Smooth muscle cell (in vitro differentiated cells): Measurements from ENCODE around the gene SNAPC4. TPM values are rescaled to one million over a fixed set of nuclear protein-coding genes. Genes with fewer than 3 reads are reported as not detected.

Source experiments
- DNase-seq: peaks from one replicate; lab custom pipeline; 2025; ENCODE audit not compliant: unreplicated experiment; lab: John Stamatoyannopoulos, UW
- H2AFZ ChIP-seq: fragments of 200-600 bp; sonication (generic); 2 replicates; pipeline ENCODE4 v1.6.0; 2016; ENCODE audit warnings: antibody characterized with exemption, low read depth, mild to moderate bottlenecking
- H3F3A ChIP-seq: fragments of 200-600 bp; sonication (generic); 2 replicates; pipeline ENCODE4 v1.6.0; 2017; ENCODE audit warnings: antibody characterized with exemption, low read depth
- H3K27ac ChIP-seq: fragments of 200-600 bp; sonication (generic); 2 replicates; pipeline ENCODE4 v1.5.1; 2016; ENCODE audit warnings: low read depth, mild to moderate bottlenecking
- H3K27me3 ChIP-seq: fragments of 200-600 bp; sonication (generic); 2 replicates; pipeline ENCODE4 v1.6.1; 2016; ENCODE audit warnings: low read depth, mild to moderate bottlenecking
- H3K36me3 ChIP-seq: fragments of 200-600 bp; sonication (generic); 2 replicates; pipeline ENCODE4 v1.5.1; 2016; ENCODE audit warnings: low read depth
- H3K4me1 ChIP-seq: fragments of 200-600 bp; sonication (generic); 2 replicates; pipeline ENCODE4 v1.5.1; 2016; ENCODE audit warnings: low read depth
- H3K4me2 ChIP-seq: fragments of 200-600 bp; sonication (generic); 2 replicates; pipeline ENCODE4 v1.6.0; 2016; ENCODE audit warnings: mild to moderate bottlenecking
- H3K4me3 ChIP-seq: fragments of 200-600 bp; sonication (generic); 2 replicates; pipeline ENCODE4 v1.5.1; 2016; ENCODE audit warnings: mild to moderate bottlenecking
- H3K79me2 ChIP-seq: fragments of 200-600 bp; sonication (generic); 2 replicates; pipeline ENCODE4 v1.6.0; 2016; ENCODE audit warnings: low read depth, mild to moderate bottlenecking
- H3K9ac ChIP-seq: fragments of 200-600 bp; sonication (generic); 2 replicates; pipeline ENCODE4 v1.6.0; 2016; ENCODE audit warnings: low read depth
- H3K9me3 ChIP-seq: fragments of 200-600 bp; sonication (generic); replicated peaks from 2 replicates; pipeline ENCODE4 v1.5.1; 2016; ENCODE audit warnings: low read depth
- H4K20me1 ChIP-seq: fragments of 200-600 bp; sonication (generic); 2 replicates; pipeline ENCODE4 v1.6.0; 2016; ENCODE audit warnings: low read depth
- CTCF ChIP-seq: fragments of 200-600 bp; sonication (generic); IDR thresholded peaks from 2 replicates; pipeline ENCODE4 v1.5.1; 2017; ENCODE audit warnings: borderline replicate concordance, mild to moderate bottlenecking, antibody characterized with exemption; ENCODE audit not compliant: insufficient read depth, poor library complexity, severe bottlenecking
- WGBS: methylation state at CpG from one replicate; pipeline ENCODE4 v1.1.7; 2016; ENCODE audit warnings: low lambda C conversion rate; 5-methylcytosine and 5-hydroxymethylcytosine counted together
- polyA plus RNA-seq: library from polyadenylated mRNA; unstranded; fragments of >200 nt; fragmentation: Nextera tagmentation; extraction: Ambion mirVana; gene quantifications from 2 replicates; pipeline ENCODE4 v1.2.1, GENCODE V29; 2016
- total RNA-seq: library from RNA; depleted of rRNA; stranded (reverse); fragments of >200 nt; gene quantifications from 2 replicates; pipeline ENCODE4 v1.2.3, GENCODE V29; 2014

SNAPC4 gene
- total and polyA plus RNA-seq, 2 experiments from 2014 or later: 4.2 to 9.0 TPM

- Histone ChIP-seq H4K20me1 (peaks cover 7% of the 10 kb centered on the region), H3K9me3 (no peaks in the 10 kb centered on the region), H3F3A (peaks cover 5% of the 10 kb centered on the region), H3K4me3 (no peak overlapping the region), H3K27me3 (no peaks in the 10 kb centered on the region), H3K4me1 (no peaks in the 10 kb centered on the region), H2AFZ (no peak overlapping the region), H3K27ac (no peak overlapping the region), H3K36me3 (no peaks in the 10 kb centered on the region), H3K79me2 (no peaks in the 10 kb centered on the region), H3K9ac (no peak overlapping the region), H3K4me2 (no peak overlapping the region)
- no peak for DNase-seq
- TF ChIP-seq CTCF: no peak
- 97% methylated on average over 43 of the region's 43 CpGs for WGBS
Measured at GRCh38 chr9:136423432-136424146, 23.6 kb upstream of the SNAPC4 start.

GRCh38 chr9:136422876-136423275 lies 22.9 kb upstream of the SNAPC4 start:
- Histone ChIP-seq H3K9me3 (no peaks in the 10 kb centered on the region), H3K36me3 (no peaks in the 10 kb centered on the region), H2AFZ (no peak overlapping the region), H4K20me1 (peaks cover 7% of the 10 kb centered on the region), H3F3A (peaks cover 5% of the 10 kb centered on the region), H3K4me1 (no peaks in the 10 kb centered on the region), H3K4me3 (no peak overlapping the region), H3K27me3 (no peaks in the 10 kb centered on the region), H3K9ac (no peak overlapping the region), H3K27ac (no peak overlapping the region), H3K4me2 (no peak overlapping the region), H3K79me2 (no peaks in the 10 kb centered on the region)
- 97% methylated on average over 26 of the region's 26 CpGs for WGBS
- no peak for TF ChIP-seq CTCF
- DNase-seq: no peak

DNA sequence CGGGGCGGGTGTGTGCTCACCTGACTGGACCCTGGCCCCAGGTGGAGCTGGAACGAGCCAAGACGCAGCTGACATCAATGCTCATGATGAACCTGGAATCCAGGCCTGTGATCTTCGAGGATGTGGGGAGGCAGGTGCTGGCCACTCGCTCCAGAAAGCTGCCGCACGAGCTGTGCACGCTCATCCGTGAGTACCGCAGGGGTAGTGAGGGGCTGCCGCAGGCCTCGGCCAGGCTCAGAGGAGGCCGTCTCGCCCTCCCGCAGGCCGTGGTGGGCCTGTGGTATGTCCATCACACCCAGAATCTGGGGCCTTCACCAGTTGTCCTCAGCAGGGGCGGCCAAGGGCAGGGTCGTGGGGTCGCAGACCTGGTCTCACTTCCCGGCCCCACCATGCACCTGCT lies 21.8 kb upstream of the SNAPC4 start:
- Histone ChIP-seq H3K36me3 (no peaks in the 10 kb centered on the region), H3K9ac (no peak overlapping the region), H2AFZ (no peak overlapping the region), H3K4me2 (no peak overlapping the region), H3K27me3 (no peaks in the 10 kb centered on the region), H3K27ac (no peak overlapping the region), H3K4me3 (no peak overlapping the region), H3K4me1 (no peaks in the 10 kb centered on the region), H4K20me1 (peaks cover 7% of the 10 kb centered on the region), H3K79me2 (no peaks in the 10 kb centered on the region), H3K9me3 (no peaks in the 10 kb centered on the region), H3F3A (peaks cover 2% of the 10 kb centered on the region)
- WGBS: over 99% methylated on average over 21 of the region's 21 CpGs
- TF ChIP-seq CTCF: no peak
- no peak for DNase-seq

DNA sequence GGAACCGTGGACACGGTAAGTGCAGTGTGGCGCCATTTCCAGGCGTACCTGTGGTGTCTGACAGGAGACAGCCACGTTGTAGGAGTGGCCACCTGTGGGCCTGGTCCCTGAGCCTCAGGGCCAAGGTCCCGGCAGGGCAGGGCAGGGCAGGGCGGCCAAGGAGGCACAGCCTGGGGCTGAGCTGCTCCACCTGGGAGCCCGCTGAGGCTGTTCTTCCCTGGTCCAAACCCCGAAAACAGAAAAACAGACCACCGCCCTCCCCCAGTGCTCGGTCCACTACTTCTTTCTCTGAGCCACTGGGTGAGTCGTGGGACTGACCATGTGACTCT lies 19.1 kb upstream of the SNAPC4 start:
- no peak overlapping the region for H3K9ac ChIP-seq
- WGBS: 96% methylated on average over 12 of the region's 12 CpGs
- no peaks in the 10 kb centered on the region for H3K9me3 ChIP-seq
- H3K36me3 ChIP-seq: no peaks in the 10 kb centered on the region
- H3K79me2 ChIP-seq: peaks cover 1% of the 10 kb centered on the region
- H3K4me3 ChIP-seq: no peak overlapping the region
- TF ChIP-seq CTCF: no peak
- H3F3A ChIP-seq: no peaks in the 10 kb centered on the region
- DNase-seq: no peak
- no peak overlapping the region for H3K27ac ChIP-seq
- no peaks in the 10 kb centered on the region for H3K4me1 ChIP-seq
- H3K27me3 ChIP-seq: no peaks in the 10 kb centered on the region
- H2AFZ ChIP-seq: no peak overlapping the region
- no peak overlapping the region for H3K4me2 ChIP-seq
- peaks cover 4% of the 10 kb centered on the region for H4K20me1 ChIP-seq
